Measurements from ENCODE around the gene CTU2.

Gene CTU2

GRCh38 chr16:88673716-88674379 is 32.5 kb upstream of the CTU2 start:
- Histone ChIP-seq H3K27me3 (ENCODE audit: insufficient read depth, poor library complexity, severe bottlenecking) (no peaks in the 10 kb centered on the region), H3K27ac (replicated peaks) (no peak overlapping the region), H3K4me3 (replicated peaks; ENCODE audit: insufficient read depth, low read length) (no peak overlapping the region)
- DNase-seq (ENCODE audit: low read depth in 1 of 2, low spot score in 1 of 2), result no peak
- no peak for TF ChIP-seq POLR2AphosphoS5 (IDR thresholded peaks at IDR 0.05; ENCODE audit: low read depth)
- TF ChIP-seq REST (IDR thresholded peaks at IDR 0.05; ENCODE audit: insufficient replicate concordance, low read depth), result no peak
- no peak for TF ChIP-seq GABPA (IDR thresholded peaks at IDR 0.05; ENCODE audit: low read depth)
- no peak for TF ChIP-seq SPI1 (IDR thresholded peaks at IDR 0.05; ENCODE audit: borderline replicate concordance, low read depth)
- TF ChIP-seq, protein P1, sequence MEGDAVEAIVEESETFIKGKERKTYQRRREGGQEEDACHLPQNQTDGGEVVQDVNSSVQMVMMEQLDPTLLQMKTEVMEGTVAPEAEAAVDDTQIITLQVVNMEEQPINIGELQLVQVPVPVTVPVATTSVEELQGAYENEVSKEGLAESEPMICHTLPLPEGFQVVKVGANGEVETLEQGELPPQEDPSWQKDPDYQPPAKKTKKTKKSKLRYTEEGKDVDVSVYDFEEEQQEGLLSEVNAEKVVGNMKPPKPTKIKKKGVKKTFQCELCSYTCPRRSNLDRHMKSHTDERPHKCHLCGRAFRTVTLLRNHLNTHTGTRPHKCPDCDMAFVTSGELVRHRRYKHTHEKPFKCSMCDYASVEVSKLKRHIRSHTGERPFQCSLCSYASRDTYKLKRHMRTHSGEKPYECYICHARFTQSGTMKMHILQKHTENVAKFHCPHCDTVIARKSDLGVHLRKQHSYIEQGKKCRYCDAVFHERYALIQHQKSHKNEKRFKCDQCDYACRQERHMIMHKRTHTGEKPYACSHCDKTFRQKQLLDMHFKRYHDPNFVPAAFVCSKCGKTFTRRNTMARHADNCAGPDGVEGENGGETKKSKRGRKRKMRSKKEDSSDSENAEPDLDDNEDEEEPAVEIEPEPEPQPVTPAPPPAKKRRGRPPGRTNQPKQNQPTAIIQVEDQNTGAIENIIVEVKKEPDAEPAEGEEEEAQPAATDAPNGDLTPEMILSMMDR (IDR thresholded peaks at IDR 0.05; ENCODE audit: insufficient read depth, low read length), result no peak

GRCh38 chr16:88676502-88677242 is 29.6 kb upstream of the CTU2 start:
- no peak for DNase-seq (ENCODE audit: low read depth in 1 of 2, low spot score in 1 of 2)
- Histone ChIP-seq H3K27me3 (ENCODE audit: insufficient read depth, poor library complexity, severe bottlenecking) (no peaks in the 10 kb centered on the region), H3K27ac (replicated peaks) (no peak overlapping the region), H3K4me3 (replicated peaks; ENCODE audit: insufficient read depth, low read length) (no peak overlapping the region)
- TF ChIP-seq, protein P1 (IDR thresholded peaks at IDR 0.05; ENCODE audit: insufficient read depth, low read length), result no peak
- TF ChIP-seq REST (IDR thresholded peaks at IDR 0.05; ENCODE audit: insufficient replicate concordance, low read depth), result no peak
- no peak for TF ChIP-seq GABPA (IDR thresholded peaks at IDR 0.05; ENCODE audit: low read depth)
- TF ChIP-seq POLR2AphosphoS5 (IDR thresholded peaks at IDR 0.05; ENCODE audit: low read depth), result no peak
- no peak for TF ChIP-seq SPI1 (IDR thresholded peaks at IDR 0.05; ENCODE audit: borderline replicate concordance, low read depth)

DNA sequence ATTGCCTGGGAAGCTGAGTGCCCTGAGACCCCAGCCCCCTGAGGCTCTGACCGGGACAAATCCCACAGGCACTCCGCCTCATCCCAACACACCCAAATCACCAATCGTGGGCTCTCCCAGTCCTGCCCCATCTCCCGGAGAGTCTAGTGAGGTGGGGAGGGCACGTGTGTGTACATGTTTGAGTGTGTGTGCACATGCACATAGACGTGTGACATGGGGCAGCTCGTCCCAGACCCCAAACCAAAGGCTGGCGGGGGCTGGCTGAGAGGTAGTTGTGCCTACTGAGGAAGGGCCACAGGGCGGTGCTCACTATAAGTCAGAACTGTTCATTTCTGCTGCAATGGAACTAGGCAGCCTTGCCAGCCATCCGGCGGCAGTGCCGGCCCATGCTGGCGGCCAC is 28.6 kb upstream of the CTU2 start:
- no peak for DNase-seq (ENCODE audit: low read depth in 1 of 2, low spot score in 1 of 2)
- H3K27ac ChIP-seq (replicated peaks), result no peak overlapping the region
- H3K27me3 ChIP-seq (ENCODE audit: insufficient read depth, poor library complexity, severe bottlenecking), result no peaks in the 10 kb centered on the region
- no peak overlapping the region for H3K4me3 ChIP-seq (replicated peaks; ENCODE audit: insufficient read depth, low read length)
- TF ChIP-seq REST (IDR thresholded peaks at IDR 0.05; ENCODE audit: insufficient replicate concordance, low read depth), result no peak
- TF ChIP-seq, protein P1 (IDR thresholded peaks at IDR 0.05; ENCODE audit: insufficient read depth, low read length), result no peak

Data from HL-60 (cell line).